ENCODE measurements around the gene ETV3. TPM values are rescaled to one million over a fixed set of nuclear protein-coding genes. Genes with fewer than 3 reads are reported as not detected.
A peak's percentile ranks its signal among the peaks of the same experiment; 100 is the strongest.

The ETV3 gene
- total RNA-seq, 3 donors from 2014 or later = 20.0 to 28.0 (median 22.0) TPM

GRCh38 chr1:157092831-157093230, 45.4 kb downstream of the ETV3 start:
- Histone ChIP-seq H3K4me1 (peaks cover 0 to 14% of the 10 kb centered on the region in 2 donors), H3K27ac (peak overlapping the region; percentile 35 to 45), H3K27me3 (no peaks in the 10 kb centered on the region), H3K9me3 (no peaks in the 10 kb centered on the region), H3K36me3 (no peaks in the 10 kb centered on the region), H3K4me3 (no peak overlapping the region)
- DNase-seq (ENCODE audit: low spot score in 2 of 2) = no peak
- intact Hi-C loops (cut with DNase I; ENCODE audit: low total_unique reads) = loop anchor here (5.0 kb wide), 1 partner anchor 54 kb away; no protein-coding TSS in a partner anchor
- TF ChIP-seq POLR2AphosphoS5 (IDR thresholded peaks at IDR 0.05) = no peak

- H3K4me3 ChIP-seq = no peak overlapping the region
- peak overlapping the region; percentile 1 to 74 for H3K27ac ChIP-seq
- TF ChIP-seq POLR2A (IDR thresholded peaks at IDR 0.05) = no peak
- no peak for TF ChIP-seq POLR2AphosphoS5 (IDR thresholded peaks at IDR 0.05)
- no peak for TF ChIP-seq CTCF (IDR thresholded peaks at IDR 0.05)
- peaks cover 0 to 14% of the 10 kb centered on the region in 2 donors for H3K4me1 ChIP-seq
- H3K9me3 ChIP-seq = no peaks in the 10 kb centered on the region
- H3K27me3 ChIP-seq = no peaks in the 10 kb centered on the region
- intact Hi-C loops (cut with DNase I; ENCODE audit: low total_unique reads) = loop anchor here (5.0 kb wide), 1 partner anchor 56 kb away; no protein-coding TSS in a partner anchor
- H3K36me3 ChIP-seq = no peaks in the 10 kb centered on the region
- no peak for DNase-seq (ENCODE audit: low spot score in 2 of 2)
These were observed 46.4 kb downstream of the ETV3 start for GRCh38 chr1:157091668-157092273.

GRCh38 chr1:157091186-157091585, 47.0 kb downstream of the ETV3 start:
- Histone ChIP-seq H3K4me3 (no peak overlapping the region), H3K27ac (peak overlapping the region; percentile 48 to 74), H3K4me1 (peaks cover 0 to 14% of the 10 kb centered on the region in 2 donors), H3K9me3 (no peaks in the 10 kb centered on the region), H3K27me3 (no peaks in the 10 kb centered on the region), H3K36me3 (no peaks in the 10 kb centered on the region)
- intact Hi-C loops (cut with DNase I; ENCODE audit: low total_unique reads) = loop anchor here (5.0 kb wide), 1 partner anchor 56 kb away; no protein-coding TSS in a partner anchor
- TF ChIP-seq CTCF (IDR thresholded peaks at IDR 0.05) (no peak), POLR2AphosphoS5 (IDR thresholded peaks at IDR 0.05) (no peak), POLR2A (IDR thresholded peaks at IDR 0.05) (no peak)
- no peak for DNase-seq (ENCODE audit: low spot score in 2 of 2)

GRCh38 chr1:157090771-157091170, 47.4 kb downstream of the ETV3 start:
- intact Hi-C loops (cut with DNase I; ENCODE audit: low total_unique reads) = loop anchor here (5.0 kb wide), 1 partner anchor 57 kb away; no protein-coding TSS in a partner anchor
- no peak overlapping the region for H3K4me3 ChIP-seq
- peak overlapping the region; percentile 48 to 74 for H3K27ac ChIP-seq
- peaks cover 0 to 14% of the 10 kb centered on the region in 2 donors for H3K4me1 ChIP-seq
- DNase-seq (ENCODE audit: low spot score in 2 of 2) = peak in 1 of 2 donors; percentile 55
- no peaks in the 10 kb centered on the region for H3K27me3 ChIP-seq
- H3K36me3 ChIP-seq = no peaks in the 10 kb centered on the region
- H3K9me3 ChIP-seq = no peaks in the 10 kb centered on the region
- TF ChIP-seq POLR2A (IDR thresholded peaks at IDR 0.05) (no peak), CTCF (IDR thresholded peaks at IDR 0.05) (no peak), POLR2AphosphoS5 (IDR thresholded peaks at IDR 0.05) (no peak)

GRCh38 chr1:157090196-157090647, 48.0 kb downstream of the ETV3 start:
- Histone ChIP-seq H3K36me3 (no peaks in the 10 kb centered on the region), H3K9me3 (no peaks in the 10 kb centered on the region), H3K27me3 (no peaks in the 10 kb centered on the region), H3K4me3 (no peak overlapping the region), H3K27ac (peak overlapping the region; percentile 48 to 74), H3K4me1 (peaks cover 0 to 14% of the 10 kb centered on the region in 2 donors)
- peak; percentile 80 to 87 for DNase-seq (ENCODE audit: low spot score in 2 of 2)
- TF ChIP-seq POLR2AphosphoS5 (IDR thresholded peaks at IDR 0.05) (peak in 1 of 3 donors; percentile 13), POLR2A (IDR thresholded peaks at IDR 0.05) (no peak), CTCF (IDR thresholded peaks at IDR 0.05) (peak; percentile 91 to 95 (median 93))
- intact Hi-C loops (cut with DNase I; ENCODE audit: low total_unique reads) = loop anchor here (5.0 kb wide), 1 partner anchor 57 kb away; no protein-coding TSS in a partner anchor
